COLO668 (cell line): ENCODE measurements around the gene OSBPL10.
"Not testable (repeated sequence)": the region's sequence is repeated elsewhere in the genome, so short reads cannot be mapped to it uniquely, and the experiment has no call there.

Experiments
- DNase-seq: peaks from one replicate; lab custom pipeline; 2025; ENCODE audit not compliant: unreplicated experiment; lab: John Stamatoyannopoulos, UW

OSBPL10 gene, protein sequence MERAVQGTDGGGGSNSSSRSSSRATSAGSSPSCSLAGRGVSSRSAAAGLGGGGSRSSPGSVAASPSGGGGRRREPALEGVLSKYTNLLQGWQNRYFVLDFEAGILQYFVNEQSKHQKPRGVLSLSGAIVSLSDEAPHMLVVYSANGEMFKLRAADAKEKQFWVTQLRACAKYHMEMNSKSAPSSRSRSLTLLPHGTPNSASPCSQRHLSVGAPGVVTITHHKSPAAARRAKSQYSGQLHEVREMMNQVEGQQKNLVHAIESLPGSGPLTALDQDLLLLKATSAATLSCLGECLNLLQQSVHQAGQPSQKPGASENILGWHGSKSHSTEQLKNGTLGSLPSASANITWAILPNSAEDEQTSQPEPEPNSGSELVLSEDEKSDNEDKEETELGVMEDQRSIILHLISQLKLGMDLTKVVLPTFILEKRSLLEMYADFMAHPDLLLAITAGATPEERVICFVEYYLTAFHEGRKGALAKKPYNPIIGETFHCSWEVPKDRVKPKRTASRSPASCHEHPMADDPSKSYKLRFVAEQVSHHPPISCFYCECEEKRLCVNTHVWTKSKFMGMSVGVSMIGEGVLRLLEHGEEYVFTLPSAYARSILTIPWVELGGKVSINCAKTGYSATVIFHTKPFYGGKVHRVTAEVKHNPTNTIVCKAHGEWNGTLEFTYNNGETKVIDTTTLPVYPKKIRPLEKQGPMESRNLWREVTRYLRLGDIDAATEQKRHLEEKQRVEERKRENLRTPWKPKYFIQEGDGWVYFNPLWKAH

GRCh38 chr3:31981206-31982181 is at the start of gene OSBPL10, which contains the start of gene ZNF860:
Gene OSBPL10 (minus strand): TSS chr3:31981262. CDS start chr3:31981179, 83 bp downstream.
Gene ZNF860 (plus strand): TSS chr3:31981750. CDS start chr3:31989080, 7,330 bp downstream.
- DNase-seq: peak; percentile 69

DNA sequence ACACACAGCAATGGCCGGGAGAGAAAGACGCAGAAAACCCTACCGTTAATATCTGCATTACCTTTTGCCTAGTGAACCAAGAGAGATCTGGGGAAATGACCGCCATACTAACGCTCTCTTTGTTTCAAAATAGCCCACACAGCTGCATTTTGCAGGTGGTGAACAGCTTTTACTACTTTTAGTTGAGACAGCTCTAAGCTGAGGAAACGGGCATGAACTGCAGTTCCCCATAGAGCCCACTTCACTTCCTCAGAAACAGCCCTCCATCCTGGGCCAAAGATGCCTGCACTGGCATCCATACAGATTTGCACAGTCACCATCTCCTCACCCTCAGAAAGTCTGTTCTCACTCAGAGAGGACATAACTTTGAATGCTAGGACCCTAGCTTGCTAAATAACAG is 45.5 kb upstream of the OSBPL10 start:
- DNase-seq: no peak

- no peak for DNase-seq
These were observed 41.9 kb upstream of the OSBPL10 start for GRCh38 chr3:32022947-32023346.

DNA sequence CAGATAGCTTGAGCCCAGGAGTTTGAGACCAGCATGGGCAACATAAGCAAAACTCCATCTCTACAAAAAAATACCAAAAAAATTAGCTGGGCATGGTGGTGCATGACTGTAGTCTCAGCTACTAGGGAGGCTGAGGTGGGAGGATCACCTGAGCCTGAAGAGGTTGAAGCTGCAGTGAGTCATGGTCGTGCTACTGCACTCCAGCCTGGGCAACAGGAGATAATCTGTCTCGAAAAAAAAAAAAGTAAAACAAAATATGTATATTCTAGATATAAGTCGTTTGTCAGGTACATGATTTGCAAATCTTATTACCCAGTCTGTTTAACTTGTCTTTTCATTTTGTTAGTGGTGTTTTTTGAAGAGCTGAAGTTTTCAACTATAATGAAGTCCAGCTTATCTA is 40.7 kb upstream of the OSBPL10 start:
- no peak for DNase-seq

DNA sequence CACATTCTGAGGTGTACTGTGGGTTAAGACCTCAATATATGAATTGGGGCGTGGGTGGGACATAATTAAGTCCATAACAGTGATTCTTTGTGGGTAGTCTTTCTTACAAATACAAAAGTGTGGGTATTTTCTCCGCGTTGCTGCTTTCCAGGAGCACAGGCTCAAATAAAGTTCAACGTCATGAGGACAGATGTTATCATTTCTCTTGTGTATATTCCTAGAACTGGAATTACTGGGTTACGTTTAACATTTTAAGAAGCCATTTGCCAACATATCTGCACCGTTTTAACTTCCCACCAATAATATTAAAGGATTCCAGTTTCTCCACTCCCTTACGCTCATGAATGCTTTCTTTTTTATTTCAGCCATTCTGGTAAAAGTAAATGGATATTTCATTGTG is 40.1 kb upstream of the OSBPL10 start:
- no peak for DNase-seq

DNA sequence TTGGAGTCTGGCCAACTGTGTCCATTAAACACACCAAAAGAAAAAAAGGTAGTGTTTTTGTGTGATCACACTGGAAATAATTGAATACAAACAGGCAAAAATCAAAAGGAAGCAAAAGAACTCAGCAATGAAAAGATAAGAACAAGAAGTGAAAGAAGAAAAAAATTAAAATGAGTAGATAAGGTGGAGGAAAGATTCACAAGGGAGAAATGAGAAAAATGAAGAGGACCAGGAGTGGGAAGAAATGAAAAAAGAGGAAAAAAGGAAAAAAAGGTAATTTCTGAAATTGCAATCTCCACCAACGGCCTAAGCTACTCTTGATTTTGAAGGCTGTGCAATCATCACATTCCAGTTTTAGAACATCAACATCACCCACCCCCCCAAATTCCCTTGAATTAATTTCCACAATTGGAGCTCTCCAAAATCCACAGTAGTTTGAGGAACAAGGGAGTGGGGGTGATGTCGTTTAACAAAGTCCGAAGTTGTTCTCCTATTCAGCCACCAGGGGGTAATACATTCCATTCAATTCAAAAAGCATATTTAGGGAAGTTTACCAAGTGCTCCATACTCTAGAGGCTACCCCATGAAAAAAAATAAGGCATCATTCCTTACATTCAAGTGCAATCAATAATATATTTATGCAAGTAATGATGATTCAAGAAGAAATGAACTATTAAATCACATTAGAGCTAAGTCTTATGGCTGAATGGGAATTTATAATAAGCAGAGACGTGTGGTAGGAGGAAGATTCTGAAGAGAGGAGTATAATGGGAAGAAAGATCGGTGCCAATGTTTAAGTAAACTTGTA is 37.9 kb upstream of the OSBPL10 start:
- DNase-seq: no peak

- DNase-seq: no peak
These were observed 36.2 kb upstream of the OSBPL10 start for GRCh38 chr3:32017286-32017685.

DNA sequence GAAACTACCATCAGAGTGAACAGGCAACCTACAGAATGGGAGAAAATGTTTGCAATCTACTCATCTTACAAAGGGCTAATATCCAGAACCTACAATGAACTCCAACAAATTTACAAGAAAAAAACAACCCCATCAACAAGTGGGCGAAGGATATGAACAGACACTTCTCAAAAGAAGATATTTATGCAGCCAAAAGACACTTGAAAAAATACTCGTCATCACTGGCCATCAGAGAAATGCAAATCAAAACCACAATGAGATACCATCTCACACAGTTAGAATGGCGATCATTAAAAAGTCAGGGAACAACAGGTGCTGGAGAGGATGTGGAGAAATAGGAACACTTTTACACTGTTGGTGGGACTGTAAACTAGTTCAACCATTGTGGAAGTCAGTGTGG is 34.6 kb upstream of the OSBPL10 start:
- DNase-seq: not testable (repeated sequence)

GRCh38 chr3:32010699-32011098 is 29.6 kb upstream of the OSBPL10 start:
- DNase-seq: not testable (repeated sequence)

- DNase-seq: no peak
These were observed 28.9 kb upstream of the OSBPL10 start for GRCh38 chr3:32009957-32010356.

- no peak for DNase-seq
These were observed 28.0 kb upstream of the OSBPL10 start for GRCh38 chr3:32009101-32009500.

- no peak for DNase-seq
These were observed 23.2 kb upstream of the OSBPL10 start for GRCh38 chr3:32004113-32004765.

- no peak for DNase-seq
These were observed 22.3 kb upstream of the OSBPL10 start for GRCh38 chr3:32003380-32003779.

DNA sequence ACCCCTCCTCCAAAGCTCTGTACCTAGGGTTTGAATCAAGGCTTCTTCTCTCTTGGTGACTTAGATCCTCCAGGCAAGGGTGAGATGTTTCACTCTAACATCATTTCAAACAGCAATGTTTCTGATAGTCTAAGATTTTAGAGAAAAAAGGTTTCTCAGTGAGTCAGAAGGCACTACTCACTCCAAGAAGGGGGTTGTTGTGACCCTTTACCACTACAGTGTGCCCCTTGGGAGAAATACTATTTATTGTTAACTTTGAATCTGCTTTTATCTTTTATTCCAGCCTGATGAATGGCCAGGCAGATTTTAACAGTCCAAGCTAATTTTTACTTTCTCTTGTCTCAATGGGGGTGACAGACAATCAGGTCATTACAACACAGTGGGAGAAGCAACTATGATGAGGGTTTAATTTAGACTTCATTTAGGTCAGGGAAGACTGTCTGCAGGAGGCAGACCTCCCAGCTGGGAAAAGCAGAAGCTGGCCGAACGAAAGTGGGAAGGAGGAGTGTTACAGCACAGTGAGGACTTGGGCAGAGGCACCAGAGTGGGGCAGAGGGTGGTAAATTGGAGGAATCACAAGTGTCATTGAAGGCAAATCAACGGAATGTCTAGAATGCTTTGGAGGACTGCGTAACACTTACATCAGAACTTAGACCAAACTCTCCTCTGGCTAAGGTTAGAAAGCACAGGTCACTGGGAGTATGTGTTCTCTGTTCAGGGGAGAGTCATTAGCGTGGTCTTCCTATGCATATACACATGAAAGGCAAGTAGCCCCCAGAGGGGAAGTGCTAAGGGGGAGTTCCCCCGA is 21.7 kb upstream of the OSBPL10 start:
- DNase-seq: no peak

DNA sequence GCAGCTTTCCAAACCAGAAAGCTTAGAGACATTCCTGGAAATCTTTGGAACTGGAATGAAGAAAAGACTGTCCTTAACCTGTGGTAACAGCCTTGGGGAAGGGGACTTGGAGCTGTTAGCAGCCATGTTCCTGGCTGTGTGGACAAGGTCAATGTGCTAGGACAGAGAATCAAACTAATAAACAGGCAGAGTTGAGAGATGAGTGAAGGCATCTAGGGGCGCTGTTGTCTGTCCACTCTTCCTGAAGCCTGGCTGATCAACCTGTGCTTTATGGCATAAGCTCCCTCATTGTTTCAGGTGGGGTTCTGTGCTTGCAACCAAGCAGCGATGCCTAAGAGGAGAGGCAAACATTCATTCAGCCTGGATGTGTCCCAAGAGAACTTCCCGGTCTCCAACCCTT is 19.8 kb upstream of the OSBPL10 start:
- DNase-seq: no peak

GRCh38 chr3:31999907-32000439 is 18.9 kb upstream of the OSBPL10 start:
- DNase-seq: no peak

GRCh38 chr3:31997500-31997899 is 16.4 kb upstream of the OSBPL10 start:
- DNase-seq: no peak

DNA sequence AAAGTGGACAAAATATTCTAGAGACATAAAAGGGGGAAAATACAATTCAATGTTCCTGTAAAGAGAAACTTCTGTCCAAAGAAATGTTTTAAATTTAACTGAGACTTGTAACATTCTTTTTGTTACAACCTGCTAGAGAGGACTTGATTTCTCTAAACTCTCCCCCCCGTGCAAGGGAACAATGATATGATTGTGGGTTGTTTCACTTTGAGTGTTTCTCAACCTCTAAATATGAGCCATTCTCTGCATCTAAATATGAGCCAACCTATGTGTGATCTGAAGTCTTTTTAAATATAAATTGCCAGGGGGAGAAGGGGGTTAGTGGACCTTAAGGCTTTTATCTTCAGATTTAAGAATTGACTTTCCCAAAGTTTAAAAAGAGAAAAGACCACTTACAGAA is 15.1 kb upstream of the OSBPL10 start:
- DNase-seq: no peak

DNA sequence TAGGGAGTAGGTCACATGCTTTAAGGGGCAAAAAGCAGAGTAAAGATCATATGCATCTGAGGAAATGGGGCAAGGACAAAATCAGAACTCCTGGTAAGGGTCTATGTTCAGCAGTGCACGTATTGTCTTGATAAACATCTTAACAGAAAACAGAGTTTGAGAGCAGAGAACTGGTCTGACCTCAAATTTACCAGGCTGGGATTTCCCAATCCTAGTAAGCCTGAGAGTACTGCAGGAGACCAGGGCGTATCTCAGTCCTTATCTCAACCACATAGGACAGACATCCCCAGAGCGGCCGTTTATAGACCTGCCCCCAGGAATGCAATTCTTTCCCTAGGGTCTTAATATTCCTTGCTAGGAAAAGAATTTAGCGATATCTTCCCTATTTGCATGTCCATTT is 14.0 kb upstream of the OSBPL10 start:
- DNase-seq: not testable (repeated sequence)
